ENCODE data around the gene TNFRSF8. TPM values are rescaled to one million over a fixed set of nuclear protein-coding genes. Genes with fewer than 3 reads are reported as not detected.

TNFRSF8 gene
- total RNA-seq, 1 experiment from 2014 or later: 2.9 TPM

DNA sequence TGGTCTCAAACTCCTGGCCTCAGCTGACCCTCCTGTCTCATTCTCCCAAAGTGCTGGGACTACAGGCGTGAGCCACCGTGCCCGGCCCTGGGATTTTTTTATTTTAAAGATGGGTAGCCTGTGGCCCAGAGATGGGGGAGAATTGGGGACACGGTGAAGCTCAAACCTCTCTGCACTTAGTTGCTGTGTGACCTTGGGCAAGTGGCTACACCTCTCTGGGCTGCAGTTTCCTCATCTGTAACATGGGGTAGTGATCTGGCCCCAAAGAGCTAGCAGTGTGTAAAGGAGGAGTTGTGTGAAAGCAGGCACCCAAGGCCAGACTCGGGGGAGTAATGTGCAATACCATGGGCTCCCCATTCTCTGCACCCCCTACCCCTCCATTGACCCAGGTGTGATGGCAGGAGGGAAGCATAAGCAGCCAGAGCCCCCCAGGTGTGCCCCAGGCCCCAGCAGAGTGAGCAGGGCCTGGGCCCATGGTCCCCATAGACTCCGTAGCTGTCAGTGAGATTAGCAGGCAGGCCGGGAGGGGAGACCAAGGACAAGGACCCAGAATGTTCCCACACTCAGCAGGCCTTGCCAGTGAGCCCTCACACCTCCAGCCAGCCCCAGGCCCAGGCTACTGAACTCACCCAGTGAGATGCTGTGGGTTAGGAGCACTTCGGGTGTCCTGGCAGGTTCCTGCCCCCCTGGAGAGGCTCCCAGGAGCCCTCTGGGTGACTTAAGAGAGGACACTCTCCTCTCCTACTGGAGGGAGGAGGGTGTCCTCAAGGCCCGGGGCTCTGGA lies 17.9 kb downstream of the TNFRSF8 start:
- no peak overlapping the region for H3K4me3 Mint-ChIP-seq
- Histone ChIP-seq H2BK5ac (ENCODE audit: insufficient read length, low read length) (no peak overlapping the region), H3K4me1 (ENCODE audit: insufficient read depth, low read length) (peaks cover 2% of the 10 kb centered on the region; the same call in 1 of the 2 replicates), H3K4ac (ENCODE audit: low read depth, low read length) (no peak overlapping the region), H3T11ph (ENCODE audit: low read length) (no peak overlapping the region), H4K8ac (replicated peaks; ENCODE audit: insufficient read length, low read depth, low read length) (no peak overlapping the region), H3K23ac (ENCODE audit: insufficient read length, low read depth, low read length) (no peak overlapping the region), H2BK120ac (ENCODE audit: low read depth, low read length, poor library complexity, severe bottlenecking) (no peak overlapping the region), H2BK15ac (ENCODE audit: low read depth, low read length) (no peak overlapping the region), H3K79me1 (ENCODE audit: insufficient read depth, low read depth, low read length, poor library complexity, severe bottlenecking) (no peaks in the 10 kb centered on the region), H2BK12ac (ENCODE audit: insufficient read length, low read depth, low read length) (no peak overlapping the region), H4K91ac (ENCODE audit: insufficient read length, low read depth, low read length) (no peak overlapping the region), H3K79me2 (ENCODE audit: insufficient read depth, low read length) (no peaks in the 10 kb centered on the region), H3K9ac (ENCODE audit: extremely low read depth, insufficient read length, low read length) (no peak overlapping the region), H3K4me2 (ENCODE audit: insufficient read depth, insufficient read length, low read length) (no peak overlapping the region), H2BK20ac (ENCODE audit: low read depth, low read length, poor library complexity, severe bottlenecking) (no peak overlapping the region), H3K9me3 (ENCODE audit: control insufficient read depth, low read depth, low read length) (no peaks in the 10 kb centered on the region), H2AK5ac (ENCODE audit: insufficient read length, low read length) (no peak overlapping the region), H4K5ac (ENCODE audit: insufficient read length, low read depth, low read length) (no peak overlapping the region), H2AFZ (ENCODE audit: low read length) (no peak overlapping the region), H3K27me3 (ENCODE audit: insufficient read depth, low read length) (no peaks in the 10 kb centered on the region), H3K18ac (ENCODE audit: insufficient read length, low read depth, low read length) (no peak overlapping the region), H4K20me1 (ENCODE audit: control insufficient read depth, insufficient read depth, insufficient read length) (no peaks in the 10 kb centered on the region), H3K27ac (ENCODE audit: insufficient read length, low read depth, low read length) (no peak overlapping the region), H3K56ac (ENCODE audit: insufficient read length, low read depth, low read length) (no peak overlapping the region), H3K14ac (ENCODE audit: insufficient read depth, low read length) (no peak overlapping the region), H3K23me2 (ENCODE audit: insufficient read length, low read depth, low read length, poor library complexity, severe bottlenecking) (peaks cover 6% of the 10 kb centered on the region)
- peaks cover 8 to 15% (median 9%) of the 10 kb centered on the region in 3 experiments for H3K36me3 Mint-ChIP-seq (ENCODE audit: insufficient read depth in 1 of 3, low read depth in 3 of 3)
- H3K27me3 Mint-ChIP-seq (ENCODE audit: low read depth): peaks cover 17% of the 10 kb centered on the region
- no CpG with 5 or more reads among the region's 9 CpGs for WGBS (ENCODE audit: extremely low coverage, insufficient read length, low lambda C conversion rate)
- DNase-seq: no peak
- H3K4me1 Mint-ChIP-seq: peaks cover 24 to 33% of the 10 kb centered on the region in 2 experiments
- no peak overlapping the region; a peak in 1 of 7 replicates for H3K27ac Mint-ChIP-seq
- peaks cover 4 to 6% of the 10 kb centered on the region in 2 experiments for H3K9me3 Mint-ChIP-seq
- TF ChIP-seq, protein P1, sequence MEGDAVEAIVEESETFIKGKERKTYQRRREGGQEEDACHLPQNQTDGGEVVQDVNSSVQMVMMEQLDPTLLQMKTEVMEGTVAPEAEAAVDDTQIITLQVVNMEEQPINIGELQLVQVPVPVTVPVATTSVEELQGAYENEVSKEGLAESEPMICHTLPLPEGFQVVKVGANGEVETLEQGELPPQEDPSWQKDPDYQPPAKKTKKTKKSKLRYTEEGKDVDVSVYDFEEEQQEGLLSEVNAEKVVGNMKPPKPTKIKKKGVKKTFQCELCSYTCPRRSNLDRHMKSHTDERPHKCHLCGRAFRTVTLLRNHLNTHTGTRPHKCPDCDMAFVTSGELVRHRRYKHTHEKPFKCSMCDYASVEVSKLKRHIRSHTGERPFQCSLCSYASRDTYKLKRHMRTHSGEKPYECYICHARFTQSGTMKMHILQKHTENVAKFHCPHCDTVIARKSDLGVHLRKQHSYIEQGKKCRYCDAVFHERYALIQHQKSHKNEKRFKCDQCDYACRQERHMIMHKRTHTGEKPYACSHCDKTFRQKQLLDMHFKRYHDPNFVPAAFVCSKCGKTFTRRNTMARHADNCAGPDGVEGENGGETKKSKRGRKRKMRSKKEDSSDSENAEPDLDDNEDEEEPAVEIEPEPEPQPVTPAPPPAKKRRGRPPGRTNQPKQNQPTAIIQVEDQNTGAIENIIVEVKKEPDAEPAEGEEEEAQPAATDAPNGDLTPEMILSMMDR (conservative IDR thresholded peaks at IDR 0.05): no peak
